ENCODE measurements around the gene KLK15. TPM values are rescaled to one million over a fixed set of nuclear protein-coding genes. Genes with fewer than 3 reads are reported as not detected.

Gene KLK15
- total and polyA plus RNA-seq, 2 of the 13 experiments (the other 11 are each of a cell fraction or from before 2014, with no cell fraction given): not detected

GRCh38 chr19:50835785-50836542 is 2.6 kb upstream of the KLK15 start (continued):
- TF ChIP-seq ZNF574 (CRISPR knock-in tag; IDR thresholded peaks at IDR 0.05) (peak; percentile 53), NFKBIZ (CRISPR knock-in tag; IDR thresholded peaks at IDR 0.05) (no peak), ZHX2 (IDR thresholded peaks at IDR 0.05; ENCODE audit: low read depth) (0 out of 2 replicates have a peak, but pooled peaks have one; percentile 36), ZHX2 (CRISPR knock-in tag; IDR thresholded peaks at IDR 0.05; ENCODE audit: borderline replicate concordance) (no peak), THRA (CRISPR knock-in tag; IDR thresholded peaks at IDR 0.05; ENCODE audit: borderline replicate concordance) (no peak), ZFX (CRISPR knock-in tag; IDR thresholded peaks at IDR 0.05; ENCODE audit: low read depth) (peak; percentile 59; the same call in 1 of the 2 replicates), ZNF629 (CRISPR knock-in tag; conservative IDR thresholded peaks at IDR 0.05) (0 out of 2 replicates have a peak, but pooled peaks have one; percentile 39), THYN1 (CRISPR knock-in tag; IDR thresholded peaks at IDR 0.05; ENCODE audit: borderline replicate concordance, low read depth) (no peak), YY1 (IDR thresholded peaks at IDR 0.05; ENCODE audit: insufficient read depth, insufficient replicate concordance, low read depth, low read length) (peak; percentile 32), ZNF142 (CRISPR knock-in tag; IDR thresholded peaks at IDR 0.05) (no peak), ZFY (CRISPR knock-in tag; IDR thresholded peaks at IDR 0.05) (peak; percentile 54), NCOA2 (CRISPR knock-in tag; IDR thresholded peaks at IDR 0.05) (no peak)
